Measurements from ENCODE around the gene BLM. TPM values are rescaled to one million over a fixed set of nuclear protein-coding genes. Genes with fewer than 3 reads are reported as not detected.

Gene BLM
- total and polyA plus RNA-seq, 2 of the 13 experiments (the other 11 are each of a cell fraction or from before 2014, with no cell fraction given): 5.1 to 11.8 TPM

DNA sequence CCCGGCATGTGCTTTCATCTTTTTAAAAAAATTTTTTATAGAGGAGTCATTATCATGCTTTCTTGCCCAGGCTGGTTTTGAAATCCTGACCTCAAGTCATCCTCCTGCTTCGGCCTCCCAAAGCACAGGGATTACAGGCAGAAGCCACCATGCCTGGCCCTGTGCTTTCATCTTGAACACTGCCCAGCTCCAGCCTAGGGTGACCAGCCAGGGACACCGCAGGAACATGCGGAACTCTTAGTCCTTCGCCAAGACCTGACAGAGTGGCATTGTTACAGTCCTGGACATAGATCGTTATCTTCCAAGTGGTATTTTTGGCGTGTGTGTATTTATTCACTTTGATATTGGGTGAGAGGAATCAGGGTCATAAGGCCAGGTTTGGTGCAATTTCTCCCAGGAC lies 143.3 kb downstream of the BLM start (continued):
- TF ChIP-seq, protein P1, sequence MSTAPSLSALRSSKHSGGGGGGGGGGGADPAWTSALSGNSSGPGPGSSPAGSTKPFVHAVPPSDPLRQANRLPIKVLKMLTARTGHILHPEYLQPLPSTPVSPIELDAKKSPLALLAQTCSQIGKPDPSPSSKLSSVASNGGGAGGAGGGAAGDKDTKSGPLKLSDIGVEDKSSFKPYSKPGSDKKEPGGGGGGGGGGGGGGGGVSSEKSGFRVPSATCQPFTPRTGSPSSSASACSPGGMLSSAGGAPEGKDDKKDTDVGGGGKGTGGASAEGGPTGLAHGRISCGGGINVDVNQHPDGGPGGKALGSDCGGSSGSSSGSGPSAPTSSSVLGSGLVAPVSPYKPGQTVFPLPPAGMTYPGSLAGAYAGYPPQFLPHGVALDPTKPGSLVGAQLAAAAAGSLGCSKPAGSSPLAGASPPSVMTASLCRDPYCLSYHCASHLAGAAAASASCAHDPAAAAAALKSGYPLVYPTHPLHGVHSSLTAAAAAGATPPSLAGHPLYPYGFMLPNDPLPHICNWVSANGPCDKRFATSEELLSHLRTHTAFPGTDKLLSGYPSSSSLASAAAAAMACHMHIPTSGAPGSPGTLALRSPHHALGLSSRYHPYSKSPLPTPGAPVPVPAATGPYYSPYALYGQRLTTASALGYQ (CRISPR knock-in tag; IDR thresholded peaks at IDR 0.05): 0 out of 2 replicates have a peak, but pooled peaks have one; percentile 5
- TF ChIP-seq GATAD2A (CRISPR knock-in tag; IDR thresholded peaks at IDR 0.05): peak; percentile 34; the same call in 1 of the 2 replicates
- TF ChIP-seq, protein P2, sequence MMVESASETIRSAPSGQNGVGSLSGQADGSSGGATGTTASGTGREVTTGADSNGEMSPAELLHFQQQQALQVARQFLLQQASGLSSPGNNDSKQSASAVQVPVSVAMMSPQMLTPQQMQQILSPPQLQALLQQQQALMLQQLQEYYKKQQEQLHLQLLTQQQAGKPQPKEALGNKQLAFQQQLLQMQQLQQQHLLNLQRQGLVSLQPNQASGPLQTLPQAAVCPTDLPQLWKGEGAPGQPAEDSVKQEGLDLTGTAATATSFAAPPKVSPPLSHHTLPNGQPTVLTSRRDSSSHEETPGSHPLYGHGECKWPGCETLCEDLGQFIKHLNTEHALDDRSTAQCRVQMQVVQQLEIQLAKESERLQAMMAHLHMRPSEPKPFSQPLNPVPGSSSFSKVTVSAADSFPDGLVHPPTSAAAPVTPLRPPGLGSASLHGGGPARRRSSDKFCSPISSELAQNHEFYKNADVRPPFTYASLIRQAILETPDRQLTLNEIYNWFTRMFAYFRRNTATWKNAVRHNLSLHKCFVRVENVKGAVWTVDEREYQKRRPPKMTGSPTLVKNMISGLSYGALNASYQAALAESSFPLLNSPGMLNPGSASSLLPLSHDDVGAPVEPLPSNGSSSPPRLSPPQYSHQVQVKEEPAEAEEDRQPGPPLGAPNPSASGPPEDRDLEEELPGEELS (CRISPR knock-in tag; IDR thresholded peaks at IDR 0.05): peak; percentile 39
- TF ChIP-seq, protein P3, sequence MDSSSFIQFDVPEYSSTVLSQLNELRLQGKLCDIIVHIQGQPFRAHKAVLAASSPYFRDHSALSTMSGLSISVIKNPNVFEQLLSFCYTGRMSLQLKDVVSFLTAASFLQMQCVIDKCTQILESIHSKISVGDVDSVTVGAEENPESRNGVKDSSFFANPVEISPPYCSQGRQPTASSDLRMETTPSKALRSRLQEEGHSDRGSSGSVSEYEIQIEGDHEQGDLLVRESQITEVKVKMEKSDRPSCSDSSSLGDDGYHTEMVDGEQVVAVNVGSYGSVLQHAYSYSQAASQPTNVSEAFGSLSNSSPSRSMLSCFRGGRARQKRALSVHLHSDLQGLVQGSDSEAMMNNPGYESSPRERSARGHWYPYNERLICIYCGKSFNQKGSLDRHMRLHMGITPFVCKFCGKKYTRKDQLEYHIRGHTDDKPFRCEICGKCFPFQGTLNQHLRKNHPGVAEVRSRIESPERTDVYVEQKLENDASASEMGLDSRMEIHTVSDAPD (CRISPR knock-in tag; IDR thresholded peaks at IDR 0.05): 0 out of 2 replicates have a peak, but pooled peaks have one; percentile 28
- TF ChIP-seq, protein P4, sequence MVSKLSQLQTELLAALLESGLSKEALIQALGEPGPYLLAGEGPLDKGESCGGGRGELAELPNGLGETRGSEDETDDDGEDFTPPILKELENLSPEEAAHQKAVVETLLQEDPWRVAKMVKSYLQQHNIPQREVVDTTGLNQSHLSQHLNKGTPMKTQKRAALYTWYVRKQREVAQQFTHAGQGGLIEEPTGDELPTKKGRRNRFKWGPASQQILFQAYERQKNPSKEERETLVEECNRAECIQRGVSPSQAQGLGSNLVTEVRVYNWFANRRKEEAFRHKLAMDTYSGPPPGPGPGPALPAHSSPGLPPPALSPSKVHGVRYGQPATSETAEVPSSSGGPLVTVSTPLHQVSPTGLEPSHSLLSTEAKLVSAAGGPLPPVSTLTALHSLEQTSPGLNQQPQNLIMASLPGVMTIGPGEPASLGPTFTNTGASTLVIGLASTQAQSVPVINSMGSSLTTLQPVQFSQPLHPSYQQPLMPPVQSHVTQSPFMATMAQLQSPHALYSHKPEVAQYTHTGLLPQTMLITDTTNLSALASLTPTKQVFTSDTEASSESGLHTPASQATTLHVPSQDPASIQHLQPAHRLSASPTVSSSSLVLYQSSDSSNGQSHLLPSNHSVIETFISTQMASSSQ (IDR thresholded peaks at IDR 0.05; ENCODE audit: low read depth): no peak
- TF ChIP-seq, protein P4 (CRISPR knock-in tag; IDR thresholded peaks at IDR 0.05; ENCODE audit: borderline replicate concordance): no peak
- TF ChIP-seq, protein P5, sequence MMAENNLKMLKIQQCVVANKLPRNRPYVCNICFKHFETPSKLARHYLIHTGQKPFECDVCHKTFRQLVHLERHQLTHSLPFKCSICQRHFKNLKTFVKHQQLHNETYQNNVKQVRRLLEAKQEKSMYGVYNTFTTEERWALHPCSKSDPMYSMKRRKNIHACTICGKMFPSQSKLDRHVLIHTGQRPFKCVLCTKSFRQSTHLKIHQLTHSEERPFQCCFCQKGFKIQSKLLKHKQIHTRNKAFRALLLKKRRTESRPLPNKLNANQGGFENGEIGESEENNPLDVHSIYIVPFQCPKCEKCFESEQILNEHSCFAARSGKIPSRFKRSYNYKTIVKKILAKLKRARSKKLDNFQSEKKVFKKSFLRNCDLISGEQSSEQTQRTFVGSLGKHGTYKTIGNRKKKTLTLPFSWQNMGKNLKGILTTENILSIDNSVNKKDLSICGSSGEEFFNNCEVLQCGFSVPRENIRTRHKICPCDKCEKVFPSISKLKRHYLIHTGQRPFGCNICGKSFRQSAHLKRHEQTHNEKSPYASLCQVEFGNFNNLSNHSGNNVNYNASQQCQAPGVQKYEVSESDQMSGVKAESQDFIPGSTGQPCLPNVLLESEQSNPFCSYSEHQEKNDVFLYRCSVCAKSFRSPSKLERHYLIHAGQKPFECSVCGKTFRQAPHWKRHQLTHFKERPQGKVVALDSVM (CRISPR knock-in tag; IDR thresholded peaks at IDR 0.05): peak; percentile 76
- TF ChIP-seq EP300 (IDR thresholded peaks at IDR 0.05; ENCODE audit: low read depth in 2 of 2, low read length in 2 of 2): no peak
- TF ChIP-seq EP300 (CRISPR knock-in tag; IDR thresholded peaks at IDR 0.05; ENCODE audit: borderline replicate concordance): 0 out of 2 replicates have a peak, but pooled peaks have one; percentile 28
- 0 out of 2 replicates have a peak, but pooled peaks have one; percentile 11 for TF ChIP-seq ZNF761 (CRISPR knock-in tag; conservative IDR thresholded peaks at IDR 0.05)
- TF ChIP-seq, protein P6, sequence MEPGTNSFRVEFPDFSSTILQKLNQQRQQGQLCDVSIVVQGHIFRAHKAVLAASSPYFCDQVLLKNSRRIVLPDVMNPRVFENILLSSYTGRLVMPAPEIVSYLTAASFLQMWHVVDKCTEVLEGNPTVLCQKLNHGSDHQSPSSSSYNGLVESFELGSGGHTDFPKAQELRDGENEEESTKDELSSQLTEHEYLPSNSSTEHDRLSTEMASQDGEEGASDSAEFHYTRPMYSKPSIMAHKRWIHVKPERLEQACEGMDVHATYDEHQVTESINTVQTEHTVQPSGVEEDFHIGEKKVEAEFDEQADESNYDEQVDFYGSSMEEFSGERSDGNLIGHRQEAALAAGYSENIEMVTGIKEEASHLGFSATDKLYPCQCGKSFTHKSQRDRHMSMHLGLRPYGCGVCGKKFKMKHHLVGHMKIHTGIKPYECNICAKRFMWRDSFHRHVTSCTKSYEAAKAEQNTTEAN (CRISPR knock-in tag; conservative IDR thresholded peaks at IDR 0.05): 0 out of 2 replicates have a peak, but pooled peaks have one; percentile 18

Data from HepG2 (cell line).